Left renal pelvis (tissue), 4 donors: ENCODE measurements around the gene FAAP20. TPM values are rescaled to one million over a fixed set of nuclear protein-coding genes. Genes with fewer than 3 reads are reported as not detected.
"Not testable (repeated sequence)": the region's sequence is repeated elsewhere in the genome, so short reads cannot be mapped to it uniquely, and the experiment has no call there.

ENCODE experiments used
- DNase-seq, 4 donors: peaks; one replicate each; pipeline ENCODE4 v3.0.0-alpha.2; 2013; ENCODE audit warnings: low read depth in 4 of 4, low spot score in 3 of 4
- polyA plus RNA-seq, 4 donors: library from polyadenylated mRNA; unstranded; fragments of 120-200 nt; gene quantifications; one replicate each; pipeline ENCODE4 v1.2.1, GENCODE V29; 2013; ENCODE audit not compliant: insufficient read length in 4 of 4

The FAAP20 gene
- polyA plus RNA-seq, 4 donors: 28.0 to 68.3 (median 36.1) TPM

- no peak for DNase-seq
These were observed 28.9 kb downstream of the FAAP20 start for GRCh38 chr1:2165646-2166045.

- DNase-seq: no peak
These were observed 31.4 kb downstream of the FAAP20 start for GRCh38 chr1:2163205-2163604.

DNA sequence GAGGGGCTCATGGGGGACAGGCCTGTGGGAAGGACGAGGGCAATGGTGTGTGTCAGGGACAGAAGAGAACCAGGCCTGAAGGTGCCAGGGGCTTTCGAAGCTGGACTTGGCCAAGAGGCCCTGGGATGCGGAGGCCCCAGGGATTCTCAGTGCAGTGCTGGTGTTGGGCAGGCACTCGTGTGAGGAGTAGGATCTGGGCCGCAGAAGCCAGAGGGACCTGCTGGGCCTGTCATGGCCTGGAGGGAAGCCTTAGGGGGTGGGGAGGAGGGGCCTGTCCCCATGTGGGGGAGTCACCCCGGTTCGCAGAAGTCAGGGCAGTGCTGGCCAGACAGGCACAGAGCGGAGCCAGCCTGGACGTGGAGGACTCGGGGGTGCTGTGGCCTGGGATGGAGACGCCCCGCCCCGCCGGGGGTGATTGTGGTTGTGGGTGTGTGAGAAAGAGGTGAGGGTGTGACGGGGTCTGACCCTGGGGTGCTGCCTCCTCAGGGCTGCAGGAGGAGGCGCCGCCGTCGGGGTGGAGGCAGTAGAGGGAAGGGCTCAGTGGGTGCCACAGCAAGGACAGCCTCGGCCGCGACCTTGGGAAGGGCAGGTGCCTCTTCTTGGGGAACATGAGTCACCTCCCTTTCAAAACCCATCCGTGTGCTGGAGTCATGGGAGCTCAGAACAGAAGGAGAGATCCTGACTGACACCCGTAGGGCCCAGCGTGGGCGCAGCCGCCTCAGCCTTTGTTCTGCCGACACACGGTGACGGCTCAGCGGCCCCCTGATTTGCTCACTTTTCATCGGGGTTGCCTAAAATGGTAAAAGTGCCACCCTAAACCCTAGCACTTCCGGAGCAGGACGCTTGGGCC lies 33.9 kb downstream of the FAAP20 start:
- no peak for DNase-seq

DNA sequence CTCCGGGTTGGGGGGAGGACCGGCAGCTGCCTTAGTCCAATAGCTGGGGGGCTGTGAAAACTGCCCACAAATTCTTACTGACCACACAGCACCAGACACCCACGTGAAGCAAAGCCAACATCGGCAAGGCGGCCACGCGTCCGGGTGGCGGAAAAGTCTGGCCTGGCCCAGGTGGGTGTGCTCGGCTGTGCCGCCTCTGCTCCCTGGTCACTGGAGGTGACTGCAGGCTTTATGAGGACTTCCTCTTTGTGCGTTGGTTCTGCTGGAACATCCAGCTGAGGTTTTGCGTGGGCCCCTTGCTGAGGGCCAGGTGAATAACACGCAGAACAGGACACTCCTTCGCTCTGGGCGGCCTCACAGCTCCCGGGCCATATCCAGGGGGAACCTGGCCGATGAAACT lies 35.4 kb downstream of the FAAP20 start:
- no peak for DNase-seq

DNA sequence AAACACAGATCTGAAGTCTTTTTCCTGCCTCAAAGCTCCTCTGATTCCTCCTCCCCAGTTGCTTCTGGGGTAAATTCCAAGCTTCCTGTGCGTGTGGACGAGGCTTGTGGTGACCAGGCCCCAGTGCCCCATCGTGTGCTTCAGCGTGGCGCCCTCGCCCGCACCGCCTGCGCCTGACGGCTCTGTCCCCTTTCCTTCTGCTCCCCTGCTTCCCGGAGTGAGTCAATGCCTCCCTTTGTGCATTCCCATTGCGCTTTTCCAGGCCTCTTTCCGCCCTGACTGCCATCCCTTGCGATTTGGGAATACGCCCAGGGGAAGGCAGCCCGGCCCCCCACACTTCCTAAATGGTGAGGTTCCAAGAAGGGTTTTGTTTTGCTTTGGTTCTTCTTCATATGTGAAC lies 36.3 kb downstream of the FAAP20 start:
- DNase-seq: no peak

DNA sequence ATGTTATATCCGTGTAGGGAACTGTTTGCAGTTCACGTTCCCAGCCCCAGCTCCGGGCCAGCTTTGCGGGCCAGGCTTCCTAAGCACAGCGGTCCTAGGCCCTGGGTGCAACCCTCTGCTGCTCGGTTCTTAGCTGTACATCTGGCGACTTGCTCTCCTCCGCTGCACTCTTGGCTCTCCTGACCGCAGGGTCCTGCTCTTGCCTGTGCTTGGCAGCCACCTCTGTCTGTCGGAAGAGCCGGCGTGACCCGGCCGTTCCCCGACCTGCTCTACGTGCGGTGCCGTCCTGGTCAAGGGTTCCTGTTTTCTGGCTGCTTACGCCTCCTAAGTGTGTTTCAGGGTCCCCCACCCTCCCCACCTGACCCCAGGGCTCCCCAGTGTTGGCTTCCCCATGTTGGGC lies 36.7 kb downstream of the FAAP20 start:
- no peak for DNase-seq

DNA sequence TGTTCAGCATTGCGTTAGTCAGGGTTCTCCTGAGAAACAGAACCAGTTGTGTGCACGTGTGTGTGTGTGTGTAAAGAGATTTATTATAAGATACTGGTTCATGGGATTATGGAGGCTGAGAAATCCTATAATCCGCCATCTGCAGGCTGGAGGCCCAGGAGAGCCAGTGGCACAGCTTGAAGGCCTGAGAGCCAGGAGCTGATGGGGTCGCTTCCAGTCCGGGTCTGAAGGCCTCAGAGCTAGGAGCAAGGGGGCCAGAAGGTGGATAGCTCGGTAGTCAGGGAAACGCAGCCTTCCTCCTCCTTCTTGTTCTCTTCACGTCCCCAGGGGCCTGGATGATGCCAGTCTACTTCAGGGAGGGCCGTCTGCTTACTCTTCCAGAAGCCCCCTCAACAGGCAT lies 37.7 kb downstream of the FAAP20 start:
- no peak for DNase-seq

- no peak for DNase-seq
These were observed 38.8 kb downstream of the FAAP20 start for GRCh38 chr1:2155788-2156187.

DNA sequence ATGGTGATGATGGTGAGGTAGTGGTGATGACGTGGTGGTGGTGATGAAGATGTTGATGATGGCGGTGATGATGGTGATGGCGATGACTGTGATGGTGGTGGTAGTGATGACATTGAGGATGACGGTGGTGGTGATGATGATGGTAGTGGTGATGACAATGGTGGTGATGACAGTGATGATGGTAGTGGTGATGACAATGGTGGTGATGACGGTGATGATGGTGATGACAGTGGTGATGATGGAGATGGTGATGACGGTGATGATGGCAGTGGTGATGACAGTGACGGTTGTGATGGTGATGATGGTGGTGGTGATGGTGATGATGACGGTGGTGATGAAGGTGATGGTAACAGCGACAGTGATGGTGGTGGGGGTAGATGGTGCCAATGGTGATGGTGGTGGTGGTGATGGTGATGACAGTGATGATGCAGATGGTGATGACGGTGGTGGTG lies 39.4 kb downstream of the FAAP20 start:
- DNase-seq: no peak

DNA sequence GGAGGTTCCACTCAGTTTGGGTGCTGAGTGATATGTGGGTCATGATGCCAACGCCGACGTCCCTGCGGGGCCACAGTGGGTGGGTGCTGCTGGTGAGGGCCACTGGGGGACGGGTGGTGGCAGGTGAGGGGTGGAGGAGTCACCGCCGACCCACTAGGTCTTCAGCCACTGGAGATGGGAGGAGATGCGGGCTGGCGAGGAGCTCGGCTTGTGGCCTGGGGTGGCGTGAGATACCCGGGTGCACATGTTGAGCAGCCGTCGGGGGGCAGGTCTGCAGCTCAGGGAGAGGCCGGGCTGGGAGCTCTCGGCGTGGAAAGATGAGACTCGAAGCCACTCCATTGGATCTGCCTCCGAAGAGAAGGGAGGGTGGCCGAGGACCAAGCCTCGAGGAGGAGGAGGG lies 40.5 kb downstream of the FAAP20 start:
- DNase-seq: no peak

DNA sequence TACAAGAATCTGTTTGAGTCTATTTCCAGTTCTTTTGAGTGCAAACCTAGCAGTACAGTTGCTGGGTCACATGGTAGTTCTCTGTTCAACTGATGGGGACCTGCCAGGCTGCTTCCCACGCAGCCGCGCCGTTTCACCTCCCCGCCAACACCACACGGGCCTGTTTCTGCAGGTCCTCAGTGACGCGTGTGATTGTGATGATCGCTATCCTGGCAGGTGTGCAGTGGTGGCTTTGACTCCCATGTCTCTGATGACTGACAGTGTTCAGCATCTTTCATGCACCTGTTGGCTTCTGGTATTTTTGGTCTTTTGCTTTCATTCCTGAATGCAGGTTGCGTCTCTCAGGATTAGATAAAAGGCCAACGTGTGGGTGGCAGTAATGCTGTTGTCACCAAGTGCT lies 41.6 kb downstream of the FAAP20 start:
- DNase-seq: no peak

- DNase-seq: no peak
These were observed 42.7 kb downstream of the FAAP20 start for GRCh38 chr1:2151911-2152310.

DNA sequence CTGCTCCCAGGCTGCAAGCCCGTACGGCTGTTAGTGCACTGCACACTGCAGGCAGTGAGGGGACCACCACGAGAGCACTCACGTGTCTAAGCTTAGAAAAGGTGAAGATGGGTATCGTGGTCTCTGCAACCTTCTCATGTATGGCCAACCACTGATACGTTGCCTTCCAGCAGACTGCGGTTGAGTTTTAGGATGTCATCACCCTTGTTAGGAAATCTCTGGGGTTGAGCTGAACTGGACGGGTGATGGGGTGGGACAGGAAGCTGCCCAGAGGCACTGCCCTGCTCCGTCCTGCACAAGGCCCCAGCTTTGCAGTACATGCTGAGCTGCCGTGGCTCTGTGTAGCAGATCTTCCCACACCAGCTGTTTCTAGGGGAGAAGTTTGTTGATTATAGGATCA lies 43.3 kb downstream of the FAAP20 start:
- no peak for DNase-seq

GRCh38 chr1:2150801-2151200 lies 43.8 kb downstream of the FAAP20 start:
- no peak for DNase-seq

DNA sequence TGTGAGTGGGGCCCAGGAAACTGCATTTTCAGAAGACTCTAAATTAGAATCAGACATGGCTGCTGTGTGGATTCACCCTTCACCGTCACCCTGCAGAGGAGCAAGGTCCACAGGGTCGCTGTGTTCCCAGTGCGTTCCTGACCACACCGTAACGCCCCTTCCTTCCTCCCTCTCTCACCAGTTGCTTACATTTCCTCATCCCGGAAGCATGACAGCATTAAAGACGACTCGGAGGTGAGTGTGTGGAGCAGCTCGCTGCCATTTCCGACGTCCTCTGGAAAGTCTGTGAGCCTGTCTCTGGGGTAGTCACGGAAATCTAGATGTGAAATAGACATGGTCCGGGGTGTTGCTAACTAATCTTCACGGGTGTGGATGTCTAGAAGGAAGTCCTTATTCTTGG lies 45.9 kb downstream of the FAAP20 start:
- DNase-seq: no peak

DNA sequence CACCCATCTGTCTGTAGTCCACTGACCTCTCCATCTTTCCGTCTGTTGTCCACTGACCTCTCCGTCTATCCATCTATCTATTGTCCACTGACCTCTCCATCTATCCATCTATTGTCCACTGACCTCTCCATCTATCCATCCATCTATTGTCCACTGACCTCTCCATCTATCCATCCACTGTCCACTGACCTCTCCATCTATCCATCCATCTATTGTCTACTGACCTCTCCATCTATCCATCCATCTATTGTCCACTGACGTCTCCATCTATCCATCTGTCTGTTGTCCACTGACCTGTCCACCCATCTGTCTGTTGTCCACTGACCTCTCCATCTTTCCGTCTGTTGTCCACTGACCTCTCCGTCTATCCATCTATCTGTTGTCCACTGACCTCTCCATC lies 46.7 kb downstream of the FAAP20 start:
- not testable (repeated sequence) for DNase-seq

- no peak for DNase-seq
These were observed 47.6 kb downstream of the FAAP20 start for GRCh38 chr1:2146836-2147517.

GRCh38 chr1:2145946-2146835 lies 48.4 kb downstream of the FAAP20 start:
- DNase-seq: no peak

DNA sequence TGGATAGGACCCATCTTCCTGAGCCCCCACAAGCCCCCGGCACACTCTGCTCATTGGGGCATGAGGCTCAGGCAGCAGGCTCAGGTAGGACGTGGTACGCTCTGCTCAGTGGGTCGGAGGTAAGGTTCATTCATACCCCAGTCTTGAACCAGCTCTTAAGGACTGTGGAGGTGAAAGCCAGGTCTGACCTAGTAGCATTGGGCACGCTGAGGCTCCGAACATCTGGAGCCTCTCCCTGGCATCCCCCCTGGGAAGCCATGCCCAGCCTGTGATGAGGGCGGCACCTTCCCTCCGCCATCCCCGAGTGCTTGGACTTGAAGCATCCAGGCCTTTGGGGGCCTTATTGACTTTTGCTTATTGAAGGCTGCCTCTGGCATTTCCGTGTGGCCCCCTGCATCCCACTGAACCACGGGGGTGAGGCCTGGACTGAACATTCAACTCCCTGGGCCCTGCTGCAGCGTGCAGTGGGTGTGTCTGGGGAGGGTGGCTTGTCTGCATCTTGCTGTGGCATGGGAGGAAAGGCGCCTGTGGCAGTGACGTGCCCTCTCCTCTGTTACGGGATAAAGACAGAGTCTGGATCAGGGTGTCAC lies 50.0 kb downstream of the FAAP20 start:
- no peak for DNase-seq

DNA sequence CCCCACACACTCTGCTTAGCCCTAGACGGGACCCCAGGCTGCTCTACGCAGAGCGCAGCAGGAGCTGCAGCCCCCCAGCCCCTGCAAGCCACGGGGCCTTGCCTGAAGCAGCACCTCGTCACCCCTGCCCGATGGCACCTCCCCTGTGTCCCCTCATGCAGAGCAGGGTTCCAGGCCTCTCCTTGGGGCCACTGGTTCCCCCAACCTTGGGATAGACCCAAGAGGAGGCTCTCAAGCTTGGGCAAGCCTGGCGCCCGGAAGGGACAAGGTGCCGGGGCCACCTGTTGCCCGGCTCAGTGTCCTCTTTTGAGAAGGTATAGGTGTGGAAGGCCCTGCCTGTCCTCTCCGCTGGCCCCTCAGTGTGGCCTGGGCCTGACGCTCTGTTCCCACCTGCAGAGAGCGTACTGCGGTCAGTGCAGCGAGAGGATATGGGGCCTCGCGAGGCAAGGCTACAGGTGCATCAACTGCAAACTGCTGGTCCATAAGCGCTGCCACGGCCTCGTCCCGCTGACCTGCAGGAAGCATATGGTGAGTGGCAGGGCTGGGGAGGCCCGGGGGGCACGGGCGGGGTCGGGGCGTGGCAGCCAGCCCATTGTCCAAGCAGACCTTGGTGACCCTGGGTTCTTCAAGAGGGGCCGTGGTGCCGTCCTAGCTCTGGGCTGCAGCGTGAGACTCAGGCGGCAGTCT lies 50.6 kb downstream of the FAAP20 start:
- no peak for DNase-seq
